Stimulated activated CD4-positive, alpha-beta T cell treated with anti-CD3 and anti-CD28 coated beads, Interleukin-12 subunit alpha, Interleukin-12 subunit beta, amount 100 ng/mL, for 48 hours (primary cell): Measurements from ENCODE around the gene SNX10.
"Not testable (repeated sequence)": the region's sequence is repeated elsewhere in the genome, so short reads cannot be mapped to it uniquely, and the experiment has no call there.

Experiments
- DNase-seq, 3 donors: peaks; one replicate each; pipeline ENCODE4 v3.0.0-alpha.2; 2020; ENCODE audit warnings: low read depth in 2 of 3, low spot score in 1 of 3

The SNX10 gene

GRCh38 chr7:26291699-26292538 lies at the start of gene SNX10:
SNX10 (plus strand) TSS chr7:26291862; CDS start chr7:26346443, 54,581 bp downstream.
- peak in 2 of 3 donors; percentile 32 to 51 for DNase-seq

GRCh38 chr7:26245150-26245549 lies 46.5 kb upstream of the SNX10 start:
- DNase-seq = no peak

- no peak for DNase-seq
These were observed 41.4 kb upstream of the SNX10 start for GRCh38 chr7:26250239-26250638.

DNA sequence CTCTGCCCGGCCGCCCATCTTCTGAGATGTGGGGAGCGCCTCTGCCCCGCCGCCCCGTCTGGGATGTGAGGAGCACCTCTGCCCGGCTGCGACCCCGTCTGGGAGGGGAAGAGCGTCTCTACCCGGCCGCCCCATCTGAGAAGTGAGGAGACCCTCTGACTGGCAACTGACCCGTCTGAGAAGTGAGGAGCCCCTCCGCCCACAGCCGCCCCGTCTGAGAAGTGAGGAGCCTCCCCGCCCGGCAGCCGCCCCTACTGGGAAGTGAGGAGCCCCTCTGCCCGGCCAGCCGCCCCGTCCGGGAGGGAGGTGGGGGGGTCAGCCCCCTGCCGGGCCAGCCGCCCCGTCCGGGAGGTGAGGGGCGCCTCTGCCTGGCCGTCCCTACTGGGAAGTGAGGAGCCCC lies 29.8 kb upstream of the SNX10 start:
- not testable (repeated sequence) for DNase-seq

DNA sequence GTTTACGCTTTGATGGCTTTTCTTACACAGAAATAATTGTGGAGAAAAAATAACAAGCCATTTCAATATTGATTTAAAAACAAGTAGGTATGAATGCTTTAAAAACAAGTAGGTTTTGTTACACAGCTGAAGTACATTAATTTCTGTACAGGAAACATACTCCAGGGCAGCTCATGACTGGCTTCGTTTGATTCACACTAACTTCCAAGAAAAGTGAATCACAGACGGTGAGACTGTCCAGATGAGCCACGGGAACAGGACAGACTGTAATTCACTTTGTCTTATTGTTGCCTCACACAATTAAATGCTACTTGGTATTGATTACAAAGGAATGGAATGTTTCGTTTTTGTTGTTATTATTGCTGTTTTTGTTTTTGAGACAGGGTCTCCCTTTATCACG lies 26.6 kb upstream of the SNX10 start:
- DNase-seq = no peak

DNA sequence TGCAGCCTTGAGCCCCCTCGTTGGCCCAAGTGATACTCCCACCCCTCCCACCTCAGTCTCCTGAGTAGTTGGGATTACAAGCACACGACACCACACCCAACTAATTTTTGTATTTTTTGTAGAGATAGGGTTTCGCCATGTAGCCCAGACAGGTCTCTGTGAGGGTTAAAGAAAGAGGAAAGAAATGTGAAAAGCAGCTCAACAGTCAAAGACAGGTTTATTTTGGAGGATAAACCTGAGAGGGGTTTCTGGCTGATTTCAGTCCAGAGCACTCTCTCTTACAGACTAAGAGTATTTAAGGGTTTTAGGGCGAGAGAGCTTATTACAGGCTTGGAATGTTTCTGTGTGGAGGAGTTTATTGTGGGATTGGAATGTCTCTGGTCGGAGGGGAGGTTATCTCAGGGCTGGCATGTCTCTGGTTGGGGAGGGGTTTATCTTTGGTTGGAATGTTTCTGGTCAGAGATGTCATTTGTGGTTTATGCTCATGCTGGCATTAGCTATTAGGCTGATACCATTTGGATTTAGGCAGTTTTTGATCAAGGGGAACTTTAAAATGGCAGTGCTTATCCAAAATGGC lies 26.1 kb upstream of the SNX10 start:
- DNase-seq = no peak

- DNase-seq = no peak
These were observed 24.0 kb upstream of the SNX10 start for GRCh38 chr7:26267601-26268166.

- no peak for DNase-seq
These were observed 16.4 kb upstream of the SNX10 start for GRCh38 chr7:26275213-26275612.

GRCh38 chr7:26278770-26279169 lies 12.9 kb upstream of the SNX10 start:
- no peak for DNase-seq

- no peak for DNase-seq
These were observed 12.3 kb upstream of the SNX10 start for GRCh38 chr7:26279405-26279804.

DNA sequence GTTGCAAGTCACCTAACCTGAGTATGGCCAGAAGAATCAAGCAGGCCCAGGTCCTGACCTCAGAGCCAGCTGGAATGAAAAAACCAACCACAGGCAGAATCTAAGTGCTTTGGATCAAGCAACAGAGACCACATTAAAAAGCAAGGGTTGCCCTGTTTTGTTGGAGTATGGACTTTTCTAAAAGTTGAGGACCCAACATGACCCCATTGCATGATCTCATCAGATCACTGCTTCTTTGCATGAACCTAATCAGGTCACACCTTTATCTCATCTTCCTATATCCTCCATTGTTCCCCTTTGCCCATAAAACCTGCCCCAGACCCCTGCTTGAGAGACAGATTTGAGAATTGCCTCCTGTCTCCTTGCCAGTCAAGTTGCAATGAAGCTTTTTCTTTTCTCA lies 11.6 kb upstream of the SNX10 start:
- DNase-seq = no peak

GRCh38 chr7:26280723-26281122 lies 10.9 kb upstream of the SNX10 start:
- no peak for DNase-seq

DNA sequence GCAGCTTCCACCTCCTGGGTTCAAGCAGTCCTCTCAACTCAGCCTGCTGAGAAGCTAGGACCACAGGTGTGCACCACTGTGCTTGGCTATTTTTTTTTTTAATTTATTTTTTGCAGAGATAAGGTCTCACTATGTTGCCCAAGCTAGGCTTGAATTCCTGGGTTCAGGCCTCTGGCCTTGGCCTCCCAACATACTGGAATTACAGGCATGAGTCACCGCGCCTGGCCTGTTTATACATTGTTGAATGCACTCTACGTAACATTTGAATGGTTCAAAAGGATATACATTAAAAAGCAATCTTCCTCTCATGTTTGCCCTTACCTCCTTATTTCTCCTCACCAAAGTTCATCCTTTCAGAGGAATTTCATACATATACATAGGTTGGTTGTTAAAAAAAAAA lies 7.2 kb upstream of the SNX10 start:
- DNase-seq = no peak

GRCh38 chr7:26284995-26285632 lies 6.5 kb upstream of the SNX10 start:
- DNase-seq = no peak

- DNase-seq = no peak
These were observed 5.5 kb upstream of the SNX10 start for GRCh38 chr7:26286157-26286556.

DNA sequence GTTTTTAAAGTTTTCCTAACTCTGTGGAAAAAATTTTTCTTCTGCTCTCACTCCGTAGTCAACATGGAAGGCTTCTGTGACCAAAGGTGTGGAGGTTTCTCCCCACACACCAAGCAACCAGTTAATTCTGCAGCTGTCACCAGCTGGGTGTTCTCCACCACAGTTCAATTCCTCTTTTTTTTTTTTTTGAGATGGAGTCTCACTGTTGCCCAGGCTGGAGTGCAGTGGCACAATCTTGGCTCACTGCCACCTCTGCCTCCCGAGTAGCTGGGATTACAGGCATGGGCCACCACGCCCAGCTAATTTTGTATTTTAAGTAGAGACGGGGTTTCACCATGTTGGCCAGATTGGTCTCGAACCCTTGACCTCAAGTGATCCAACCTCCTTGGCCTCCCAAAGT lies 3.5 kb upstream of the SNX10 start:
- not testable (repeated sequence) for DNase-seq

- DNase-seq = no peak
These were observed 411 bp upstream of the SNX10 start for GRCh38 chr7:26291251-26291650.

GRCh38 chr7:26292768-26293560 lies 1.3 kb downstream of the SNX10 start:
- no peak for DNase-seq

GRCh38 chr7:26293569-26294308 lies 2.1 kb downstream of the SNX10 start:
- DNase-seq = peak; percentile 31 to 59 (median 54)

- no peak for DNase-seq
These were observed 3.4 kb downstream of the SNX10 start for GRCh38 chr7:26295015-26295414.
